SK-N-SH treated with all-trans-retinoic acid at 6 μM for 48 hours (cell line): ENCODE data around the gene HARS1.

Experiments used
- ATAC-seq: fragments of 200-7000 bp; cut with Tn5 transposase; 3 replicates; pipeline ENCODE4 v1.9.1; 2020; ENCODE audit warnings: mild to moderate bottlenecking, moderate library complexity
- ARNTL ChIP-seq: fragments of 450-650 bp; formaldehyde crosslinking; IDR thresholded peaks from 2 replicates; pipeline ENCODE4 v1.5.0; 2020; ENCODE audit warnings: low read depth, mild to moderate bottlenecking, moderate library complexity, borderline replicate concordance
- BACH2 ChIP-seq: fragments of 250-450 bp; sonication (Bioruptor Pico); IDR thresholded peaks from 2 replicates; pipeline ENCODE4 v1.9.0; 2021; ENCODE audit warnings: mild to moderate bottlenecking, borderline replicate concordance
- CSDC2 ChIP-seq: fragments of 250-450 bp; sonication (Bioruptor Pico); IDR thresholded peaks from 2 replicates; pipeline ENCODE4 v1.5.0; 2020; ENCODE audit warnings: mild to moderate bottlenecking, moderate library complexity
- GLIS3 ChIP-seq: fragments of 250-450 bp; sonication (Bioruptor Pico); IDR thresholded peaks from 2 replicates; pipeline ENCODE4 v1.5.0; 2020; ENCODE audit warnings: mild to moderate bottlenecking, moderate library complexity
- ISL1 ChIP-seq: fragments of 250-450 bp; sonication (Bioruptor Pico); IDR thresholded peaks from 2 replicates; pipeline ENCODE4 v2.1.2; 2022; ENCODE audit warnings: mild to moderate bottlenecking, moderate library complexity
- OSR1 ChIP-seq: fragments of 250-450 bp; sonication (Bioruptor Pico); IDR thresholded peaks from 2 replicates; pipeline ENCODE4 v1.8.0; 2022; ENCODE audit warnings: moderate library complexity, mild to moderate bottlenecking, inconsistent platforms
- RARB ChIP-seq: fragments of 250-450 bp; sonication (Bioruptor Pico); IDR thresholded peaks from 2 replicates; pipeline ENCODE4 v1.8.0; 2021; ENCODE audit warnings: mild to moderate bottlenecking, moderate library complexity
- SNAI2 ChIP-seq: fragments of 250-450 bp; sonication (Bioruptor Pico); IDR thresholded peaks from 2 replicates; pipeline ENCODE4 v1.5.0; 2020; ENCODE audit warnings: mild to moderate bottlenecking, moderate library complexity
- TCF4 ChIP-seq: fragments of 250-450 bp; sonication (Bioruptor Pico); IDR thresholded peaks from 2 replicates; pipeline ENCODE4 v1.8.0; 2021; ENCODE audit warnings: mild to moderate bottlenecking, moderate library complexity, borderline replicate concordance
- TOX ChIP-seq: fragments of 250-450 bp; sonication (Bioruptor Pico); IDR thresholded peaks from 2 replicates; pipeline ENCODE4 v1.8.0; 2021; ENCODE audit warnings: mild to moderate bottlenecking, moderate library complexity, borderline replicate concordance
- ZC3H10 ChIP-seq: fragments of 250-450 bp; sonication (Bioruptor Pico); IDR thresholded peaks from 2 replicates; pipeline ENCODE4 v1.5.1; 2021; ENCODE audit warnings: mild to moderate bottlenecking, moderate library complexity
- ZFP3 ChIP-seq: fragments of 250-450 bp; sonication (Bioruptor Pico); IDR thresholded peaks from 2 replicates; pipeline ENCODE4 v1.5.0; 2020; ENCODE audit warnings: mild to moderate bottlenecking, moderate library complexity
- ZFP30 ChIP-seq: fragments of 450-650 bp; formaldehyde crosslinking; IDR thresholded peaks from 2 replicates; pipeline ENCODE4 v1.5.0; 2022; ENCODE audit warnings: mild to moderate bottlenecking, moderate library complexity
- ZNF565 ChIP-seq: fragments of 450-650 bp; formaldehyde crosslinking; conservative IDR thresholded peaks from 2 replicates; pipeline ENCODE4 v1.5.0; 2020; ENCODE audit warnings: low read depth, mild to moderate bottlenecking, moderate library complexity
- ZNF70 ChIP-seq: fragments of 450-650 bp; formaldehyde crosslinking; IDR thresholded peaks from 2 replicates; pipeline ENCODE4 v1.5.0; 2020; ENCODE audit warnings: mild to moderate bottlenecking, moderate library complexity
- ZNF8 ChIP-seq: fragments of 450-650 bp; formaldehyde crosslinking; IDR thresholded peaks from 2 replicates; pipeline ENCODE4 v1.5.0; 2020; ENCODE audit warnings: mild to moderate bottlenecking, moderate library complexity
- TF ChIP-seq, protein P1 (sequence below): fragments of 250-450 bp; sonication (Bioruptor Pico); IDR thresholded peaks from 2 replicates; pipeline ENCODE4 v1.5.0; 2020; ENCODE audit warnings: mild to moderate bottlenecking, moderate library complexity
- TF ChIP-seq, protein P2 (sequence below): fragments of 250-450 bp; sonication (Bioruptor Pico); IDR thresholded peaks from 2 replicates; pipeline ENCODE4 v1.8.0; 2021; ENCODE audit warnings: low read depth, mild to moderate bottlenecking, moderate library complexity, borderline replicate concordance
- TF ChIP-seq, protein P3 (sequence below): fragments of 250-450 bp; sonication (Bioruptor Pico); IDR thresholded peaks from 2 replicates; pipeline ENCODE4 v1.8.0; 2020; ENCODE audit warnings: mild to moderate bottlenecking, moderate library complexity, borderline replicate concordance

HARS1 gene, protein sequence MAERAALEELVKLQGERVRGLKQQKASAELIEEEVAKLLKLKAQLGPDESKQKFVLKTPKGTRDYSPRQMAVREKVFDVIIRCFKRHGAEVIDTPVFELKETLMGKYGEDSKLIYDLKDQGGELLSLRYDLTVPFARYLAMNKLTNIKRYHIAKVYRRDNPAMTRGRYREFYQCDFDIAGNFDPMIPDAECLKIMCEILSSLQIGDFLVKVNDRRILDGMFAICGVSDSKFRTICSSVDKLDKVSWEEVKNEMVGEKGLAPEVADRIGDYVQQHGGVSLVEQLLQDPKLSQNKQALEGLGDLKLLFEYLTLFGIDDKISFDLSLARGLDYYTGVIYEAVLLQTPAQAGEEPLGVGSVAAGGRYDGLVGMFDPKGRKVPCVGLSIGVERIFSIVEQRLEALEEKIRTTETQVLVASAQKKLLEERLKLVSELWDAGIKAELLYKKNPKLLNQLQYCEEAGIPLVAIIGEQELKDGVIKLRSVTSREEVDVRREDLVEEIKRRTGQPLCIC

DNA sequence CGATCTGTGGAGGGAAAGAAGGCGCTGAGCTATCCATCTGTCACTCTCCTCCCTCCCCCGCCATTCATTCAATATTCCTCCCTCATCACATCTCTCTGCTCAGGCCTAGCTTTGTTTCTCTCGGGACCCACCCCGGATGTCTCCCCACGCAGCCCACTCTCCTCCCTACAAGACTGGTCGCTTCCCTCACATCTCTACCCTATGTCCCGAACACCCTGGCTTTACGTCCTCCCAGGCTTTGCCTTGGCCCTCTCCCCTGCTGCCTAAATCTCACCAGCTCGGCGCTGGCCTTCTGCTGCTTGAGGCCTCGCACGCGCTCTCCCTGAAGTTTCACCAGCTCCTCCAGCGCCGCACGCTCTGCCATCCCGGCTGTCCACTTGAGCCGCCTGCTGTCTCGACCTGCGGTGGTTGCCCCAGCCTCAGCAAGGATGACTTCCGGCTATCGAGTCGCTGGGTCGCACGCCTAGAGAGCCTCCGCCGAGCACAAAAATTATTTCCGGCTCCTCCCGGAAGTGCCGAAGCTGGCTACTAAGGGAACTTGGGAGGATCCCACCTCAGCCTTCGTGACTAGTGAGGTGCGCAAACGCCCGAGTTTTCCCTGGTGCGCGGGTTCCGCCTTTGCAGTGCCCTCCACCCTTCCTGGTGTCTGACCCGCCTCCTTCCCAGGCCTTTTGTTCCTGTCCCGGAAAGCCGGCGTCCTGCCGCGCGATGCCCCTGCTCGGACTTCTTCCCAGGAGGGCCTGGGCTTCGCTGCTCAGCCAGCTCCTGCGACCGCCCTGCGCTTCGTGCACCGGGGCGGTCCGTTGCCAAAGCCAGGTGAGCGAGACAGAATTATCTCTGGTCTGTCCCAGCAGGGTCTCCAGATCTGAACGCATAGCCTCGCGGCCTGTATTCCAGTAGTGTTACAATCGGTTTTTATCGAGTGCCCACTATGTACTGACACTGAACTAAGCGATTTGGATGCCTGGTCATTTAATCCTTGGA lies at the start of gene HARS1, which contains the start of gene HARS2:
HARS1 (minus strand) TSS at position 430 of the 984 bp plus-strand sequence; CDS start at position 364, 66 bp downstream.
HARS2 (plus strand) TSS at position 515 of the 984 bp plus-strand sequence; CDS start at position 709, 194 bp downstream.
- peak; percentile 97 for ATAC-seq

DNA sequence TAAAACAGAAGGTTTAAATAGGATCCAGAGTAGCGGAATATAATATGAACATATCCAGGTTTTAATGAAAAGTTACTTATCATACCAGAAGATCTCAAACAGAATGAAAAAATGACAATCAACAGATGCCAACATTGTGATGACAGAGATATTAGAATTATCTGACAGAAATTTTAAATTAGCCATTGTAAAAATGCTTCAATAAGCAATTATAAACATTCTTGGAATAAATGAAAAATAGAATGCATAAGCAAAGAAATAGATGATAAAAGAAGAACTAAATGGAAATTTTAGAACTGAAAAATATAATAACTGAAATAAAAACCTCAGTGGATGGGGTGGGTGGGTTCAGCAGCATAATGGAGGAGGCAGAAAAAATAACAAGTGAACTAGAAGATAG lies 46.3 kb upstream of the HARS1 start:
- no peak for ATAC-seq
- no peak for TF ChIP-seq ZC3H10 (CRISPR knock-in tag)
- no peak for TF ChIP-seq ZNF70
- TF ChIP-seq, protein P1, sequence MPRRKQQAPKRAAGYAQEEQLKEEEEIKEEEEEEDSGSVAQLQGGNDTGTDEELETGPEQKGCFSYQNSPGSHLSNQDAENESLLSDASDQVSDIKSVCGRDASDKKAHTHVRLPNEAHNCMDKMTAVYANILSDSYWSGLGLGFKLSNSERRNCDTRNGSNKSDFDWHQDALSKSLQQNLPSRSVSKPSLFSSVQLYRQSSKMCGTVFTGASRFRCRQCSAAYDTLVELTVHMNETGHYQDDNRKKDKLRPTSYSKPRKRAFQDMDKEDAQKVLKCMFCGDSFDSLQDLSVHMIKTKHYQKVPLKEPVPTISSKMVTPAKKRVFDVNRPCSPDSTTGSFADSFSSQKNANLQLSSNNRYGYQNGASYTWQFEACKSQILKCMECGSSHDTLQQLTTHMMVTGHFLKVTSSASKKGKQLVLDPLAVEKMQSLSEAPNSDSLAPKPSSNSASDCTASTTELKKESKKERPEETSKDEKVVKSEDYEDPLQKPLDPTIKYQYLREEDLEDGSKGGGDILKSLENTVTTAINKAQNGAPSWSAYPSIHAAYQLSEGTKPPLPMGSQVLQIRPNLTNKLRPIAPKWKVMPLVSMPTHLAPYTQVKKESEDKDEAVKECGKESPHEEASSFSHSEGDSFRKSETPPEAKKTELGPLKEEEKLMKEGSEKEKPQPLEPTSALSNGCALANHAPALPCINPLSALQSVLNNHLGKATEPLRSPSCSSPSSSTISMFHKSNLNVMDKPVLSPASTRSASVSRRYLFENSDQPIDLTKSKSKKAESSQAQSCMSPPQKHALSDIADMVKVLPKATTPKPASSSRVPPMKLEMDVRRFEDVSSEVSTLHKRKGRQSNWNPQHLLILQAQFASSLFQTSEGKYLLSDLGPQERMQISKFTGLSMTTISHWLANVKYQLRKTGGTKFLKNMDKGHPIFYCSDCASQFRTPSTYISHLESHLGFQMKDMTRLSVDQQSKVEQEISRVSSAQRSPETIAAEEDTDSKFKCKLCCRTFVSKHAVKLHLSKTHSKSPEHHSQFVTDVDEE (CRISPR knock-in tag) = no peak
- no peak for TF ChIP-seq BACH2 (CRISPR knock-in tag)
- TF ChIP-seq RARB (CRISPR knock-in tag) = no peak
- TF ChIP-seq OSR1 (CRISPR knock-in tag) = no peak
- no peak for TF ChIP-seq ZNF565 (CRISPR knock-in tag)
- TF ChIP-seq, protein P2, sequence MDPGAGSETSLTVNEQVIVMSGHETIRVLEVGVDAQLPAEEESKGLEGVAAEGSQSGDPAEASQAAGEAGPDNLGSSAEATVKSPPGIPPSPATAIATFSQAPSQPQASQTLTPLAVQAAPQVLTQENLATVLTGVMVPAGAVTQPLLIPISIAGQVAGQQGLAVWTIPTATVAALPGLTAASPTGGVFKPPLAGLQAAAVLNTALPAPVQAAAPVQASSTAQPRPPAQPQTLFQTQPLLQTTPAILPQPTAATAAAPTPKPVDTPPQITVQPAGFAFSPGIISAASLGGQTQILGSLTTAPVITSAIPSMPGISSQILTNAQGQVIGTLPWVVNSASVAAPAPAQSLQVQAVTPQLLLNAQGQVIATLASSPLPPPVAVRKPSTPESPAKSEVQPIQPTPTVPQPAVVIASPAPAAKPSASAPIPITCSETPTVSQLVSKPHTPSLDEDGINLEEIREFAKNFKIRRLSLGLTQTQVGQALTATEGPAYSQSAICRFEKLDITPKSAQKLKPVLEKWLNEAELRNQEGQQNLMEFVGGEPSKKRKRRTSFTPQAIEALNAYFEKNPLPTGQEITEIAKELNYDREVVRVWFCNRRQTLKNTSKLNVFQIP (CRISPR knock-in tag) = no peak
- no peak for TF ChIP-seq TCF4 (CRISPR knock-in tag)
- no peak for TF ChIP-seq SNAI2 (CRISPR knock-in tag)
- TF ChIP-seq, protein P3, sequence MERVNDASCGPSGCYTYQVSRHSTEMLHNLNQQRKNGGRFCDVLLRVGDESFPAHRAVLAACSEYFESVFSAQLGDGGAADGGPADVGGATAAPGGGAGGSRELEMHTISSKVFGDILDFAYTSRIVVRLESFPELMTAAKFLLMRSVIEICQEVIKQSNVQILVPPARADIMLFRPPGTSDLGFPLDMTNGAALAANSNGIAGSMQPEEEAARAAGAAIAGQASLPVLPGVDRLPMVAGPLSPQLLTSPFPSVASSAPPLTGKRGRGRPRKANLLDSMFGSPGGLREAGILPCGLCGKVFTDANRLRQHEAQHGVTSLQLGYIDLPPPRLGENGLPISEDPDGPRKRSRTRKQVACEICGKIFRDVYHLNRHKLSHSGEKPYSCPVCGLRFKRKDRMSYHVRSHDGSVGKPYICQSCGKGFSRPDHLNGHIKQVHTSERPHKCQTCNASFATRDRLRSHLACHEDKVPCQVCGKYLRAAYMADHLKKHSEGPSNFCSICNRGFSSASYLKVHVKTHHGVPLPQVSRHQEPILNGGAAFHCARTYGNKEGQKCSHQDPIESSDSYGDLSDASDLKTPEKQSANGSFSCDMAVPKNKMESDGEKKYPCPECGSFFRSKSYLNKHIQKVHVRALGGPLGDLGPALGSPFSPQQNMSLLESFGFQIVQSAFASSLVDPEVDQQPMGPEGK (CRISPR knock-in tag) = no peak
- no peak for TF ChIP-seq ARNTL (CRISPR knock-in tag)
- TF ChIP-seq GLIS3 (CRISPR knock-in tag) = no peak
- TF ChIP-seq TOX (CRISPR knock-in tag) = no peak

More for the DNA sequence above, at the start of gene HARS1, which contains the start of gene HARS2:
- no peak for TF ChIP-seq ZFP30 (CRISPR knock-in tag)
- no peak for TF ChIP-seq OSR1 (CRISPR knock-in tag)
- no peak for TF ChIP-seq ZFP3 (CRISPR knock-in tag)
- no peak for TF ChIP-seq CSDC2
- TF ChIP-seq ISL1 = no peak
- TF ChIP-seq ZNF8 = no peak
- no peak for TF ChIP-seq ARNTL (CRISPR knock-in tag)
- TF ChIP-seq ZNF565 (CRISPR knock-in tag) = no peak
- no peak for TF ChIP-seq ZC3H10 (CRISPR knock-in tag)
- TF ChIP-seq, protein P3 (CRISPR knock-in tag) = no peak
- TF ChIP-seq BACH2 (CRISPR knock-in tag) = no peak
- no peak for TF ChIP-seq TCF4 (CRISPR knock-in tag)
- TF ChIP-seq, all 23 proteins: peak for 0
